ENCODE measurements around the gene OLFM3.

GRCh38 chr1:101976161-101976560 lies 20.6 kb downstream of the OLFM3 start:
- no peak for TF ChIP-seq CTCF (IDR thresholded peaks at IDR 0.05; ENCODE audit: insufficient read depth, low read length, poor library complexity, severe bottlenecking)
- no peak for TF ChIP-seq EZH2phosphoT487 (conservative IDR thresholded peaks at IDR 0.05; ENCODE audit: low read length)

Data from SU-DHL-6 (cell line).